CD14-positive monocyte (primary cell): ENCODE measurements around the gene LRRC7. TPM values are rescaled to one million over a fixed set of nuclear protein-coding genes. Genes with fewer than 3 reads are reported as not detected.

Experiments
- DNase-seq, 3 donors: peaks; one replicate each; pipeline ENCODE4 v3.0.0-alpha.2; 2011 to 2022
- H2AFZ ChIP-seq: 2 replicates; pipeline ENCODE4 v1.6.0; 2012; ENCODE audit warnings: mild to moderate bottlenecking, low read depth, low read length, inconsistent platforms; ENCODE audit not compliant: insufficient read depth, poor library complexity, severe bottlenecking
- H3K27ac ChIP-seq, 2 donors: 1 replicate in 1 of 2; 2 replicates in 1 of 2; pipeline ENCODE4 v1.5.1; 2012 to 2013; ENCODE audit warnings: low read length in 2 of 2, control low read depth in 1 of 2, inconsistent platforms in 1 of 2, low read depth in 1 of 2, mild to moderate bottlenecking in 1 of 2
- H3K27me3 ChIP-seq, 2 donors: one replicate each; pipeline versions ENCODE4 v1.6.0 to v1.6.1; 2011 to 2013; ENCODE audit warnings: low read length in 2 of 2; ENCODE audit not compliant: control insufficient read depth in 2 of 2, insufficient read depth in 2 of 2
- H3K36me3 ChIP-seq, 2 donors: replicated peaks in 1 of 2; 1 replicate in 1 of 2; 2 replicates in 1 of 2; pipeline versions ENCODE4 v1.5.1 to v1.6.1; 2012 to 2013; ENCODE audit warnings: low read length in 2 of 2, control low read depth in 1 of 2, inconsistent platforms in 1 of 2, mild to moderate bottlenecking in 1 of 2; ENCODE audit not compliant: insufficient read depth in 2 of 2, control insufficient read depth in 1 of 2
- H3K4me1 ChIP-seq, 2 donors: 1 replicate in 1 of 2; 2 replicates in 1 of 2; pipeline versions ENCODE4 v1.5.1 to v1.6.1; 2012 to 2013; ENCODE audit warnings: low read length in 2 of 2, control low read depth in 1 of 2, inconsistent platforms in 1 of 2, mild to moderate bottlenecking in 1 of 2, moderate library complexity in 1 of 2; ENCODE audit not compliant: insufficient read depth in 2 of 2, control insufficient read depth in 1 of 2
- H3K4me2 ChIP-seq: replicated peaks from 2 replicates; pipeline ENCODE3; 2012; ENCODE audit warnings: low read length, moderate library complexity, mild to moderate bottlenecking; ENCODE audit not compliant: poor library complexity, severe bottlenecking; ENCODE audit errors: extremely low read depth
- H3K4me3 ChIP-seq, 3 experiments: fragments of 200-600 bp in 1 of 3; sonication (generic) in 1 of 3; replicated peaks in 1 of 3; 1 replicate in 2 of 3; 2 replicates in 1 of 3; pipeline ENCODE4 v1.5.1; 2011 to 2013; ENCODE audit warnings: low read length in 3 of 3, mild to moderate bottlenecking in 3 of 3, control low read depth in 2 of 3, low read depth in 2 of 3, inconsistent platforms in 1 of 3, moderate library complexity in 1 of 3
- H3K79me2 ChIP-seq: 2 replicates; pipeline ENCODE4 v1.6.0; 2012; ENCODE audit warnings: mild to moderate bottlenecking, control low read depth, inconsistent platforms, low read length, moderate library complexity; ENCODE audit not compliant: insufficient read depth
- H3K9ac ChIP-seq: 2 replicates; pipeline ENCODE4 v1.6.0; 2017; ENCODE audit warnings: low read length, mild to moderate bottlenecking; ENCODE audit not compliant: insufficient read depth, poor library complexity, severe bottlenecking
- H3K9me3 ChIP-seq, 2 donors: replicated peaks in 1 of 2; 1 replicate in 1 of 2; 2 replicates in 1 of 2; pipeline versions ENCODE4 v1.5.1 to v1.6.1; 2012 to 2013; ENCODE audit warnings: low read length in 2 of 2, control low read depth in 1 of 2; ENCODE audit not compliant: control insufficient read depth in 1 of 2, insufficient read depth in 1 of 2
- H4K20me1 ChIP-seq: 2 replicates; pipeline ENCODE4 v1.6.0; 2012; ENCODE audit warnings: mild to moderate bottlenecking, low read length, control low read depth, moderate library complexity; ENCODE audit not compliant: insufficient read depth
- H3K27ac Mint-ChIP-seq, 7 donors: one replicate each; pipeline ENCODE4 v1.8.0; 2020; ENCODE audit warnings: mild to moderate bottlenecking in 7 of 7, mixed read lengths in 7 of 7, moderate library complexity in 6 of 7, inconsistent platforms in 2 of 7
- H3K27me3 Mint-ChIP-seq, 3 donors: one replicate each; pipeline ENCODE4 v1.8.0; 2021 to 2022; ENCODE audit warnings: low read depth in 3 of 3, mild to moderate bottlenecking in 3 of 3, mixed read lengths in 3 of 3, moderate library complexity in 3 of 3, inconsistent platforms in 1 of 3
- H3K36me3 Mint-ChIP-seq, 2 donors: one replicate each; pipeline ENCODE4 v1.8.0; 2020; ENCODE audit warnings: mixed read lengths in 2 of 2, inconsistent platforms in 1 of 2, mild to moderate bottlenecking in 1 of 2
- H3K4me1 Mint-ChIP-seq: one replicate; pipeline ENCODE4 v1.8.0; 2020; ENCODE audit warnings: mild to moderate bottlenecking, mixed read lengths
- H3K4me3 Mint-ChIP-seq, 2 donors: one replicate each; pipeline ENCODE4 v1.8.0; 2020; ENCODE audit warnings: mild to moderate bottlenecking in 2 of 2, mixed read lengths in 2 of 2, moderate library complexity in 1 of 2
- H3K9me3 Mint-ChIP-seq, 7 donors: one replicate each; pipeline ENCODE4 v1.8.0; 2020 to 2022; ENCODE audit warnings: mixed read lengths in 7 of 7, mild to moderate bottlenecking in 6 of 7, moderate library complexity in 6 of 7, inconsistent platforms in 2 of 7
- WGBS: methylation state at CpG from one replicate; pipeline ENCODE4 v1.1.5; 2013; ENCODE audit warnings: missing lambda C conversion rate; ENCODE audit not compliant: insufficient coverage; 5-methylcytosine and 5-hydroxymethylcytosine counted together
- intact Hi-C, 2 donors: fragments of 100-400 bp; cut with micrococcal nuclease; formaldehyde crosslinking; loops; one replicate each; pipeline versions ENCODE4 v1.15.0 to v1.15.1; 2023
- polyA plus RNA-seq, 3 donors: library from polyadenylated mRNA; depleted of rRNA in 1 of 3; unstranded in 2 of 3; stranded (reverse) in 1 of 3; fragments of 300-500 nt in 2 of 3; fragments of >200 nt in 1 of 3; fragmentation: Illumina TruSeq in 2 of 3; gene quantifications; 1 replicate in 2 of 3; 2 replicates in 1 of 3; pipeline ENCODE4 v1.2.3, GENCODE V29; 2012 to 2021
- TF ChIP-seq, protein P1 (sequence below): fragments of 200-600 bp; IDR thresholded peaks from one replicate; pipeline ENCODE4 v1.8.0; 2022; ENCODE audit warnings: antibody characterized with exemption, mild to moderate bottlenecking

LRRC7 gene
- polyA plus RNA-seq, 3 donors = not detected

DNA sequence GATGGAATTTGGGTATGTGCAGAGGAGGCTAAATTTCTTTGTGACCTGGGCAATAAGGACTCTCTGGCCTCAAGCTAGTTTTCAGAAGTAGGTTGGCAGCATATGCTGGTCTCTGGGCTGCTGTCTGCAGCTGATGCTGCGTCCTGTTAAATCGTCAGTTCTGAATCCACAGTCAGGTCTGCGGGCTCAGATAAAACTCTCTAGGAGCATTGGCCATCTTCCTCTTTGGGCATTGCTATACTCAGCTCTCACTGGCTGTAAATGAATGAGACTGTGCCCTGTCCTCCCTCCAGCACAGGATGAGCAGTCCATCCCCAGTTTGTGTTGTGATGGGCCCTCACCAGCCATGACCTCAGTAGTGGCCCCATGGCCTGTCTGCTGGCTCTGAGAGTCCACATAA, 365.0 kb downstream of the LRRC7 start:
- H3K27me3 Mint-ChIP-seq = no peaks in the 10 kb centered on the region
- H3K4me3 ChIP-seq = no peak overlapping the region
- no peak overlapping the region for H3K9ac ChIP-seq
- no peaks in the 10 kb centered on the region for H3K4me1 Mint-ChIP-seq
- no peak overlapping the region for H3K27ac ChIP-seq
- H3K36me3 Mint-ChIP-seq = no peaks in the 10 kb centered on the region
- no peaks in the 10 kb centered on the region for H3K27me3 ChIP-seq
- H3K4me3 Mint-ChIP-seq = no peak overlapping the region
- no peaks in the 10 kb centered on the region for H3K4me1 ChIP-seq
- 97% methylated on average over 3 of the region's 3 CpGs for WGBS
- no peaks in the 10 kb centered on the region for H3K79me2 ChIP-seq
- H3K9me3 ChIP-seq = peaks cover 6 to 7% of the 10 kb centered on the region in 2 donors
- DNase-seq = no peak
- peaks cover 2 to 25% (median 15%) of the 10 kb centered on the region in 7 donors for H3K9me3 Mint-ChIP-seq
- intact Hi-C loops = no loop called here
- no peak overlapping the region for H3K4me2 ChIP-seq
- no peak overlapping the region for H2AFZ ChIP-seq
- H4K20me1 ChIP-seq = no peaks in the 10 kb centered on the region
- no peaks in the 10 kb centered on the region for H3K36me3 ChIP-seq
- TF ChIP-seq, protein P1, sequence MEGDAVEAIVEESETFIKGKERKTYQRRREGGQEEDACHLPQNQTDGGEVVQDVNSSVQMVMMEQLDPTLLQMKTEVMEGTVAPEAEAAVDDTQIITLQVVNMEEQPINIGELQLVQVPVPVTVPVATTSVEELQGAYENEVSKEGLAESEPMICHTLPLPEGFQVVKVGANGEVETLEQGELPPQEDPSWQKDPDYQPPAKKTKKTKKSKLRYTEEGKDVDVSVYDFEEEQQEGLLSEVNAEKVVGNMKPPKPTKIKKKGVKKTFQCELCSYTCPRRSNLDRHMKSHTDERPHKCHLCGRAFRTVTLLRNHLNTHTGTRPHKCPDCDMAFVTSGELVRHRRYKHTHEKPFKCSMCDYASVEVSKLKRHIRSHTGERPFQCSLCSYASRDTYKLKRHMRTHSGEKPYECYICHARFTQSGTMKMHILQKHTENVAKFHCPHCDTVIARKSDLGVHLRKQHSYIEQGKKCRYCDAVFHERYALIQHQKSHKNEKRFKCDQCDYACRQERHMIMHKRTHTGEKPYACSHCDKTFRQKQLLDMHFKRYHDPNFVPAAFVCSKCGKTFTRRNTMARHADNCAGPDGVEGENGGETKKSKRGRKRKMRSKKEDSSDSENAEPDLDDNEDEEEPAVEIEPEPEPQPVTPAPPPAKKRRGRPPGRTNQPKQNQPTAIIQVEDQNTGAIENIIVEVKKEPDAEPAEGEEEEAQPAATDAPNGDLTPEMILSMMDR = no peak
- H3K27ac Mint-ChIP-seq = no peak overlapping the region

DNA sequence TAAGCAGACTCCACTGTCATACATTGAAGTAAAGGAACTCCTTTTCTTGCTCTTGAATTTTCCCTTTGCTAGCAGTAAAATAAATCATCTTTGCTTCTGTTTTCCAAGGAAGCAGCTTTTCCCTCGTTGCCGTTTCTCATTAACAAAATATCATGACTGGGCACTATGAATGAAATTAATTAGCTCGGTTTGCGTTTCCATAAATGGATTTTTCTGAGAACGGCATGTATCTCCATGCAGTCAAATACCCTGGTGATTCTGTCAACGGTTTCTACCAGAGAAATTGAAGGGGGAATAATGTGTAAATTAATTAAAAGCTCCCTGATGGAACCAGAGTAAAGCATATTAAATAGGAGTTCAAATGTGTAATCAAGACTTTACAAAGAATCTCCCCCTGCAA, 372.5 kb downstream of the LRRC7 start:
- Mint-ChIP-seq H3K9me3 (peaks cover 0 to 7% (median 2%) of the 10 kb centered on the region in 7 donors), H3K36me3 (no peaks in the 10 kb centered on the region), H3K27ac (no peak overlapping the region), H3K4me3 (no peak overlapping the region), H3K4me1 (no peaks in the 10 kb centered on the region), H3K27me3 (no peaks in the 10 kb centered on the region)
- 80% methylated on average over 2 of the region's 6 CpGs for WGBS
- Histone ChIP-seq H3K9ac (no peak overlapping the region), H3K4me1 (no peaks in the 10 kb centered on the region), H3K4me2 (no peak overlapping the region), H3K36me3 (no peaks in the 10 kb centered on the region), H2AFZ (no peak overlapping the region), H3K9me3 (no peaks in the 10 kb centered on the region), H3K79me2 (no peaks in the 10 kb centered on the region), H3K27me3 (no peaks in the 10 kb centered on the region), H3K4me3 (no peak overlapping the region), H4K20me1 (no peaks in the 10 kb centered on the region), H3K27ac (no peak overlapping the region)
- DNase-seq = no peak
- intact Hi-C loops = no loop called here
- TF ChIP-seq, protein P1 = no peak
